Measurements from ENCODE around the gene RIMS1.

The RIMS1 gene

GRCh38 chr6:72267470-72267869, 381.1 kb downstream of the RIMS1 start:
- DNase-seq = no peak
- Mint-ChIP-seq H3K9me3 (no peaks in the 10 kb centered on the region), H3K36me3 (no peaks in the 10 kb centered on the region), H3K27me3 (peaks cover 11% of the 10 kb centered on the region in 2 donors), H3K4me3 (no peak overlapping the region), H3K4me1 (no peaks in the 10 kb centered on the region), H3K27ac (no peak overlapping the region)
- ATAC-seq (replicated peaks) = no peak

GRCh38 chr6:72271531-72271930, 385.2 kb downstream of the RIMS1 start:
- Mint-ChIP-seq H3K36me3 (no peaks in the 10 kb centered on the region), H3K27ac (no peak overlapping the region), H3K4me3 (no peak overlapping the region), H3K9me3 (no peaks in the 10 kb centered on the region), H3K4me1 (no peaks in the 10 kb centered on the region), H3K27me3 (peaks cover 8 to 11% of the 10 kb centered on the region in 2 donors)
- ATAC-seq (replicated peaks) (no peak), DNase-seq (no peak)

GRCh38 chr6:72272958-72273357, 386.6 kb downstream of the RIMS1 start:
- Mint-ChIP-seq H3K27me3 (peaks cover 8 to 11% of the 10 kb centered on the region in 2 donors), H3K9me3 (no peaks in the 10 kb centered on the region), H3K4me1 (no peaks in the 10 kb centered on the region), H3K36me3 (no peaks in the 10 kb centered on the region), H3K4me3 (no peak overlapping the region), H3K27ac (no peak overlapping the region)
- no peak for DNase-seq
- ATAC-seq (replicated peaks) = no peak

- DNase-seq = no peak
- no peak for ATAC-seq (replicated peaks)
- Mint-ChIP-seq H3K4me1 (no peaks in the 10 kb centered on the region), H3K36me3 (no peaks in the 10 kb centered on the region), H3K27ac (no peak overlapping the region), H3K4me3 (no peak overlapping the region), H3K9me3 (no peaks in the 10 kb centered on the region), H3K27me3 (no peaks in the 10 kb centered on the region)
Measured at GRCh38 chr6:72275888-72276287, 389.5 kb downstream of the RIMS1 start.

- H3K4me3 Mint-ChIP-seq = no peak overlapping the region
- no peaks in the 10 kb centered on the region for H3K9me3 Mint-ChIP-seq
- no peaks in the 10 kb centered on the region for H3K4me1 Mint-ChIP-seq
- ATAC-seq (replicated peaks) = no peak
- H3K27me3 Mint-ChIP-seq = peaks cover 4 to 13% of the 10 kb centered on the region in 2 donors
- H3K36me3 Mint-ChIP-seq = no peaks in the 10 kb centered on the region
- H3K27ac Mint-ChIP-seq = no peak overlapping the region
- no peak for DNase-seq
Measured at GRCh38 chr6:72282201-72282600, 395.9 kb downstream of the RIMS1 start.

- H3K27me3 Mint-ChIP-seq = peaks cover 4 to 16% of the 10 kb centered on the region in 2 donors
- DNase-seq = no peak
- H3K27ac Mint-ChIP-seq = no peak overlapping the region
- no peaks in the 10 kb centered on the region for H3K36me3 Mint-ChIP-seq
- no peaks in the 10 kb centered on the region for H3K4me1 Mint-ChIP-seq
- no peak for ATAC-seq (replicated peaks)
- no peaks in the 10 kb centered on the region for H3K9me3 Mint-ChIP-seq
- no peak overlapping the region for H3K4me3 Mint-ChIP-seq
Measured at GRCh38 chr6:72283571-72283970, 397.2 kb downstream of the RIMS1 start.

GRCh38 chr6:72286911-72287311, 400.6 kb downstream of the RIMS1 start:
- H3K4me1 Mint-ChIP-seq = no peaks in the 10 kb centered on the region
- H3K36me3 Mint-ChIP-seq = no peaks in the 10 kb centered on the region
- peaks cover 4 to 16% of the 10 kb centered on the region in 2 donors for H3K27me3 Mint-ChIP-seq
- DNase-seq (no peak), ATAC-seq (replicated peaks) (no peak)
- H3K4me3 Mint-ChIP-seq = no peak overlapping the region
- no peak overlapping the region for H3K27ac Mint-ChIP-seq
- H3K9me3 Mint-ChIP-seq = no peaks in the 10 kb centered on the region

- H3K4me1 Mint-ChIP-seq = no peaks in the 10 kb centered on the region
- ATAC-seq (replicated peaks) (no peak), DNase-seq (no peak)
- no peak overlapping the region for H3K4me3 Mint-ChIP-seq
- H3K27ac Mint-ChIP-seq = no peak overlapping the region
- H3K27me3 Mint-ChIP-seq = peaks cover 4 to 7% of the 10 kb centered on the region in 2 donors
- no peaks in the 10 kb centered on the region for H3K9me3 Mint-ChIP-seq
- no peaks in the 10 kb centered on the region for H3K36me3 Mint-ChIP-seq
Measured at GRCh38 chr6:72287801-72288200, 401.5 kb downstream of the RIMS1 start.

- Mint-ChIP-seq H3K27ac (no peak overlapping the region), H3K4me1 (no peaks in the 10 kb centered on the region), H3K27me3 (peaks cover 4 to 6% of the 10 kb centered on the region in 2 donors), H3K9me3 (no peaks in the 10 kb centered on the region), H3K36me3 (no peaks in the 10 kb centered on the region), H3K4me3 (no peak overlapping the region)
- no peak for ATAC-seq (replicated peaks)
- no peak for DNase-seq
Measured at GRCh38 chr6:72288592-72288991, 402.2 kb downstream of the RIMS1 start.

- ATAC-seq (replicated peaks) (no peak), DNase-seq (no peak)
- Mint-ChIP-seq H3K27ac (no peak overlapping the region), H3K4me3 (no peak overlapping the region), H3K27me3 (peaks cover 0 to 6% of the 10 kb centered on the region in 2 donors), H3K4me1 (no peaks in the 10 kb centered on the region), H3K36me3 (no peaks in the 10 kb centered on the region), H3K9me3 (no peaks in the 10 kb centered on the region)
Measured at GRCh38 chr6:72290620-72291019, 404.3 kb downstream of the RIMS1 start.

- DNase-seq = no peak
- H3K27me3 Mint-ChIP-seq = peaks cover 0 to 12% of the 10 kb centered on the region in 2 donors
- no peak overlapping the region for H3K27ac Mint-ChIP-seq
- ATAC-seq (replicated peaks) = no peak
- H3K4me1 Mint-ChIP-seq = no peaks in the 10 kb centered on the region
- H3K9me3 Mint-ChIP-seq = no peaks in the 10 kb centered on the region
- H3K36me3 Mint-ChIP-seq = no peaks in the 10 kb centered on the region
- no peak overlapping the region for H3K4me3 Mint-ChIP-seq
Measured at GRCh38 chr6:72296375-72296774, 410.0 kb downstream of the RIMS1 start.

- H3K9me3 Mint-ChIP-seq = no peaks in the 10 kb centered on the region
- ATAC-seq (replicated peaks) (no peak), DNase-seq (no peak)
- no peaks in the 10 kb centered on the region for H3K36me3 Mint-ChIP-seq
- H3K27me3 Mint-ChIP-seq = peaks cover 0 to 5% of the 10 kb centered on the region in 2 donors
- no peaks in the 10 kb centered on the region for H3K4me1 Mint-ChIP-seq
- H3K4me3 Mint-ChIP-seq = no peak overlapping the region
- H3K27ac Mint-ChIP-seq = no peak overlapping the region
Measured at GRCh38 chr6:72305971-72306370, 419.6 kb downstream of the RIMS1 start.

- H3K4me1 Mint-ChIP-seq = no peaks in the 10 kb centered on the region
- H3K27me3 Mint-ChIP-seq = peaks cover 15 to 20% of the 10 kb centered on the region in 2 donors
- H3K9me3 Mint-ChIP-seq = no peaks in the 10 kb centered on the region
- H3K27ac Mint-ChIP-seq = no peak overlapping the region
- no peaks in the 10 kb centered on the region for H3K36me3 Mint-ChIP-seq
- H3K4me3 Mint-ChIP-seq = no peak overlapping the region
- DNase-seq = no peak
- ATAC-seq (replicated peaks) = no peak
Measured at GRCh38 chr6:72316675-72317380, 430.5 kb downstream of the RIMS1 start.

- no peaks in the 10 kb centered on the region for H3K9me3 Mint-ChIP-seq
- peaks cover 2 to 23% of the 10 kb centered on the region in 2 donors for H3K27me3 Mint-ChIP-seq
- H3K36me3 Mint-ChIP-seq = no peaks in the 10 kb centered on the region
- DNase-seq (no peak), ATAC-seq (replicated peaks) (no peak)
- no peaks in the 10 kb centered on the region for H3K4me1 Mint-ChIP-seq
- H3K27ac Mint-ChIP-seq = no peak overlapping the region
- no peak overlapping the region for H3K4me3 Mint-ChIP-seq
Measured at GRCh38 chr6:72321788-72322187, 435.4 kb downstream of the RIMS1 start.

GRCh38 chr6:72322771-72323170, 436.4 kb downstream of the RIMS1 start:
- H3K27ac Mint-ChIP-seq = no peak overlapping the region
- H3K9me3 Mint-ChIP-seq = no peaks in the 10 kb centered on the region
- DNase-seq (no peak), ATAC-seq (replicated peaks) (no peak)
- peaks cover 0 to 23% of the 10 kb centered on the region in 2 donors for H3K27me3 Mint-ChIP-seq
- H3K4me3 Mint-ChIP-seq = no peak overlapping the region
- H3K36me3 Mint-ChIP-seq = no peaks in the 10 kb centered on the region
- no peaks in the 10 kb centered on the region for H3K4me1 Mint-ChIP-seq

All from stimulated activated naive B cell treated with anti-CD40 and anti-IgM and Interleukin-4, amounts not matched to agents 10 μg/mL and 1 μg/mL and 100 μg/mL, for 72 hours (primary cell).